22Rv1 (cell line): Measurements from ENCODE around the gene SIGLEC15.

Experiments used
- ZFX ChIP-seq: fragments of 450-650 bp; IDR thresholded peaks from 2 replicates; pipeline ENCODE4 v1.6.1; 2017; ENCODE audit warnings: antibody characterized with exemption, borderline replicate concordance
- TF ChIP-seq, protein P1 (sequence below): fragments of 450-650 bp; IDR thresholded peaks from 2 replicates; pipeline ENCODE4 v1.5.1; 2017; ENCODE audit warnings: mild to moderate bottlenecking

DNA sequence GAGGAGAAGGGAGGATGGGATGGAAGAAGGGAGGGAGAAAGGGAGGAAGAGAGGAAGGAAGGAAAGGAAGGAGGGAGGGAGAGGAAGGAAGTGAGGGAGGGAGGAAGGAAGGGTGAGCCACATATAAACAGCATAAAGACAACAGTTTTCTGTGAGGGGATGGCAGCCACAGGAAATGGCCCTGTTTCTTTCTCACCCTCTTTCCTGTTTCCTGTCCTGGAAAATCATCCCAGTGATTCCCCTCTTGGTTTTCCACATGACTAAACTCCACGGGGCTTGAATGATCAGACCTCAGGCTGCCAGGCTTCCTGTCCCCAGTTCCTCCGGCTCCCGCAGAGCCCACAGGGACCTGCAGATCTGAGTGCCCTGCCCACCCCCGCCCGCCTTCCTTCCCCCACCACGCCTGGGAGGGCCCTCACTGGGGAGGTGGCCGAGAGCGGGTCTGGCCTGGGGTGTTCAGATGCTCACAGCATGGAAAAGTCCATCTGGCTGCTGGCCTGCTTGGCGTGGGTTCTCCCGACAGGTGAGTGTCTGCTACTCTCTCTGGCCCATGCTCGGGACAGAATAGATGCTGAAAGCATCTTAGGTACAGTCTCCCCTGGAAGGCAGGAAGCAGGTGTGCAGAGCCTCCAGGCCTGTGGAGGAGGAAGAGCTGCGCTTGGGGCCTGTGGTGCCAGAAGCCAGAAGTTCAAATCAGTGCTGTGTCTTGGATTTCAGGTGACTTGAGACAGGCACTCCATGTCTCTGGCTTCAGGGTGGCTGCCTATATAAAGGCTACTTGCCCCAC is at the start of gene SIGLEC15:
- TF ChIP-seq, protein P1, sequence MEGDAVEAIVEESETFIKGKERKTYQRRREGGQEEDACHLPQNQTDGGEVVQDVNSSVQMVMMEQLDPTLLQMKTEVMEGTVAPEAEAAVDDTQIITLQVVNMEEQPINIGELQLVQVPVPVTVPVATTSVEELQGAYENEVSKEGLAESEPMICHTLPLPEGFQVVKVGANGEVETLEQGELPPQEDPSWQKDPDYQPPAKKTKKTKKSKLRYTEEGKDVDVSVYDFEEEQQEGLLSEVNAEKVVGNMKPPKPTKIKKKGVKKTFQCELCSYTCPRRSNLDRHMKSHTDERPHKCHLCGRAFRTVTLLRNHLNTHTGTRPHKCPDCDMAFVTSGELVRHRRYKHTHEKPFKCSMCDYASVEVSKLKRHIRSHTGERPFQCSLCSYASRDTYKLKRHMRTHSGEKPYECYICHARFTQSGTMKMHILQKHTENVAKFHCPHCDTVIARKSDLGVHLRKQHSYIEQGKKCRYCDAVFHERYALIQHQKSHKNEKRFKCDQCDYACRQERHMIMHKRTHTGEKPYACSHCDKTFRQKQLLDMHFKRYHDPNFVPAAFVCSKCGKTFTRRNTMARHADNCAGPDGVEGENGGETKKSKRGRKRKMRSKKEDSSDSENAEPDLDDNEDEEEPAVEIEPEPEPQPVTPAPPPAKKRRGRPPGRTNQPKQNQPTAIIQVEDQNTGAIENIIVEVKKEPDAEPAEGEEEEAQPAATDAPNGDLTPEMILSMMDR = no peak
- TF ChIP-seq ZFX = no peak
